ENCODE measurements around the gene PLXNA2.

PLXNA2 gene

DNA sequence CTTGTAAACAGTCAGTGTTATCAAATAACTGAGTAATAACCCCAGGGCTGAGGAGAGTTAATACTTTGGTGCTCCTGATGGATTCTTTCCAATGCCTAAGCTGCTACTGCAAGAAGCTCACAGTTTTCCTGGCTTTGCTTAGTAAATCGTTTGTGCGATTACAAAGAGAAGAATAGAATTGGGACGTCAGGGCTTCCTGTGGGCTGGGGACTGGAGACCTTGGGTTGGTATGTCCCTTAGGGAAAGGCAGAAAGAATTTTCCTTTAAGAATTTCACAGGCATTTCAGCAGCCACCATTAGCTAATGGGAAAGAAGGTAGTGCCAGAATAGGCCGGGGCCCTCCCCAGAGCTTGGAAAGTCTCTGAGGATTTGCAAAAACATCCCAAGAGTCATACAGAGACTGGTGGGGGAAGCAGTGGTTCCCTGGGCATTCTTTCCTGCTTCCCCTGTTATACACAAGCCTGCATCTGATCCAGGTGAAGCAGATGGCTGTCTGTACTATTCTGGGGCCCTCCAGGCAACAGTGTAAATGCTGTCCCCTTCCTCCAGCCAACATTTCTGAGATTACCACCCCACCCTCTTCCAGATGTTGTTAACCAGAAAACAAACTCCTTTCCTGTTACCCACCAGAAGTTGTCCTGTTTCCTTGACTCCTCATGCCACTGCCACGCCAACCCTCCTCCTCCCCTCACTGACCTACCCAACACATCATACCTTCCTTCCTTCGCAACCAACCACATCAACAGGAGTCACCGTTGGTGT lies 40.2 kb downstream of the PLXNA2 start:
- no peak for DNase-seq (ENCODE audit: low read depth)

GRCh38 chr1:208203127-208203847 lies 40.9 kb downstream of the PLXNA2 start:
- no peak for DNase-seq (ENCODE audit: low read depth)

DNA sequence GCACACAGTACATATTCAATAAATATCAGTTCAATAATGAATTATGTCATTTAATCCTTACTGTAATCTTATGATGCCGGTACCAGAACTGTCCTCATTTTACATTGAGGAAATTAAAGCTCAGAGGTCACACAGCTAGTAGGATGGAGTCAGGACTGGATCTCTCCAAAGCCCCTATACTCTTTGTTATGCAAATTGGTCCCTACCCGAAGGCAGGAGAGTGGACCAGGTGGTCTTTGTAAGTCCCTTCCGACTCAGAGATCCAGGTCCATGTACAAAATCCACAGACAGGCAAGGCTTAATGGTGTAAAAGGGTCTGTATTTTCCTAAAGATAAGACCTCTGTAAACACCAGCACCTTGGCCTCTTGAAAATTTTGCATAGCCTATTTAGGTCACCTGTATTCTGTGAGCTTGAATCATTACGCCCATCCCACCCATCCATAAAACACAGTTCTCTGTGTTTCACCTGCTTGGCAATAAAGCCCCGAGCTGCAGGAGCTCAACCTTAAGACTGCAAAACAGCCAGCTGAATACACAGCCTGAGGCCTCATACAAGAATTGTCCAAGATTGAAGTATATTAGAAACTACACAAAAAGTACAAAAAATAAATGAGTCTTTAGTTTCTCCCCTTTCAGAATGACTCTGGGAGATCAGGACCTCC lies 41.7 kb downstream of the PLXNA2 start:
- DNase-seq (ENCODE audit: low read depth) = no peak

GRCh38 chr1:208201229-208201628 lies 43.0 kb downstream of the PLXNA2 start:
- no peak for DNase-seq (ENCODE audit: low read depth)

GRCh38 chr1:208200116-208200515 lies 44.1 kb downstream of the PLXNA2 start:
- no peak for DNase-seq (ENCODE audit: low read depth)

DNA sequence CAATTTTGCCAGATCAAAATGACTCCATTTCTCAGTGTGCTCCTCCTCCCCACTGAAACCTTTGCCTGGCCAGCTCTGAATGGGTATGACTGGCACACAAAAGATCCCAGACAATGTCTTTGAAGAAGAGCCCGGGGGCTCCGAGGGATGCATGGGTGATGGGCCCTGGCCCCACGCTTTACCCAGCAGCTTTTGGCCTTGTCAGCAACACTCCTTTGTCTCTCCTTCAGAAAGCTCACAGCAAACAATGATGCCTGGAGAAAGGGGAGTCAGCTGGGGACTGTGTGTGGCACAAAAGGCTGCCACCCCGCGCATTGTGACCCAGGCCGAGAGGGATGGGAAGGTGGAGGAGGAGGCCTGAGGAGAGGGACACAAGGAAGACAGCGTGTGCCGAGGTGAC lies 45.9 kb downstream of the PLXNA2 start:
- DNase-seq (ENCODE audit: low read depth) = no peak

- no peak for DNase-seq (ENCODE audit: low read depth)
Measured at GRCh38 chr1:208194944-208195343, 49.2 kb downstream of the PLXNA2 start.

GRCh38 chr1:208192995-208193394 lies 51.2 kb downstream of the PLXNA2 start:
- no peak for DNase-seq (ENCODE audit: low read depth)

DNA sequence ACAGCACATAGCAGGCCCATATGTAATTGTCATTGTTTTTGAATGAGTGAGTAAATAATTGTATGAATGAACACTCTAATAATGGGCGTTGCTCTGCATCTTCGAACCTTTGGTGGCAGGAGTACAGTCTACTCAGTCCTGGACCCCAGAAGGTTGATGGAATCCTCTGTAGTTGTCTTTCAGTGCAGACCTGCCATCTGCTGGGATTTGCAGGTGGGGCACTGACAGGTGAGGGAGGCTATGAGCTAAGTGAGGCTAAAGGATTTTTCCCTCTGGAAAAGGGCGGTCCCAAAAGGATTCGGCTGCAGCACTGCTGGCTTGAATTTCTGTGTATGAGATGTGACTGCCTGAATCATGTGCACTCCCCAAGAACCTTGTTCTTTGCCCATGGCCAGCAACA lies 53.4 kb downstream of the PLXNA2 start:
- no peak for DNase-seq (ENCODE audit: low read depth)

DNA sequence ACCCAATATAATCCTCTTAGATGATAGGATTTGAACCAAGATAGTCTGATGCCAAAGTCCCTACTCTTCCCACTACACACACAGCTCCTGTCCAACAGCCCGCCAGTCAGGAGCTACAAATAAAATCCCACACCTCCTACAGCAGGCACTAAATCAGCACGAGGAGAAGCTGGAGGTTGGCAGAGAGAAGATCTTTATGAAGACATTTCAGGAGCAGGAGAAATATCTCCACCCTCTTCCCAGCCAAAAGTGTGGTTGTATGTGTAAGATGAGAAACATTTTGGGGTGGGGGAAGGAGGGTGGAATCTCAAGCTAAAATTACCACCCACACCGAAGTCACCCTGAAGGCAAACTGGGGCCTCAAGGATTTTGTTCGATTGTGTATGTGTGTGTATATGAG lies 54.5 kb downstream of the PLXNA2 start:
- no peak for DNase-seq (ENCODE audit: low read depth)

GRCh38 chr1:208189183-208189582 lies 55.0 kb downstream of the PLXNA2 start:
- DNase-seq (ENCODE audit: low read depth) = no peak

DNA sequence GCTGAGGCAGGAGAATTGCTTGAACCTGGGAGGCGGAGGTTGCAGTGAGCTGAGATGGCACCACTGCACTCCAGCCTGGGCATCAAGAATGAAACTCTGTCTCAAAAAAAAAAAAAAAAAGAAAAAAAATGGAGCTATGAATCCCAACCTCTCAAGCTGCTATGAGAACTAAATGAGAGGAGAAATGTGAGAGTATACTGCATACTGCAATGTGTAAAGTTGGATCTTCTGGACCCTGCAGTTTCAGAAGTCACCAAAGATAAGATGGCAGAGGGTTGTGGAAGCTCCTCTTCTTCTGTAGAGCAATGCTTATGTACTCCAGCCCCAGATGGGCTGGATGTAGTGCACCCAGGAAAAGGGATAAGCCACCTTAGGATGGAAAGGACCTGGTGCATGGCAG lies 55.6 kb downstream of the PLXNA2 start:
- no peak for DNase-seq (ENCODE audit: low read depth)

GRCh38 chr1:208187499-208188041 lies 56.6 kb downstream of the PLXNA2 start:
- no peak for DNase-seq (ENCODE audit: low read depth)

DNA sequence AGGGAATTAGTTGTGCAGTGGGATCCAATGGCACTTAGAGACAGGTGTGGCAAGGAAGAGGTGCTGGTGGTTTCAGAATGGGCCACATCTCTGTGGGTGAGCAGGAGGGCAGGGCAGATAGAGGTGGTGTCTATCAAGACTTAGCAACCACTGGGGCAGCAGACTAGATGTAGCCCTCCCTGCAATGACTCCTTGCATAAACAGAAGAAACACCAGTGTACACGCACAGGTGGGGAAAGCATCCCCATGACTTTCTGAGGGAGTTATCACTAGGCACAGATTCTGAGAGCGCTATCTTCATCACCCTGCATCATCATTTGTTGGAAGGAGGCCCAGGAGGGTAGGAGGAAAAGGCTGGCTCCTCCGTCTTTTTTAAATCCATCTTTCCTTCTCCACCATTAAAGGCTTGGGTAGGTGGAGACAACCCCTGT lies 58.4 kb downstream of the PLXNA2 start:
- no peak for DNase-seq (ENCODE audit: low read depth)

GRCh38 chr1:208184966-208185654 lies 59.1 kb downstream of the PLXNA2 start:
- DNase-seq (ENCODE audit: low read depth) = no peak

DNA sequence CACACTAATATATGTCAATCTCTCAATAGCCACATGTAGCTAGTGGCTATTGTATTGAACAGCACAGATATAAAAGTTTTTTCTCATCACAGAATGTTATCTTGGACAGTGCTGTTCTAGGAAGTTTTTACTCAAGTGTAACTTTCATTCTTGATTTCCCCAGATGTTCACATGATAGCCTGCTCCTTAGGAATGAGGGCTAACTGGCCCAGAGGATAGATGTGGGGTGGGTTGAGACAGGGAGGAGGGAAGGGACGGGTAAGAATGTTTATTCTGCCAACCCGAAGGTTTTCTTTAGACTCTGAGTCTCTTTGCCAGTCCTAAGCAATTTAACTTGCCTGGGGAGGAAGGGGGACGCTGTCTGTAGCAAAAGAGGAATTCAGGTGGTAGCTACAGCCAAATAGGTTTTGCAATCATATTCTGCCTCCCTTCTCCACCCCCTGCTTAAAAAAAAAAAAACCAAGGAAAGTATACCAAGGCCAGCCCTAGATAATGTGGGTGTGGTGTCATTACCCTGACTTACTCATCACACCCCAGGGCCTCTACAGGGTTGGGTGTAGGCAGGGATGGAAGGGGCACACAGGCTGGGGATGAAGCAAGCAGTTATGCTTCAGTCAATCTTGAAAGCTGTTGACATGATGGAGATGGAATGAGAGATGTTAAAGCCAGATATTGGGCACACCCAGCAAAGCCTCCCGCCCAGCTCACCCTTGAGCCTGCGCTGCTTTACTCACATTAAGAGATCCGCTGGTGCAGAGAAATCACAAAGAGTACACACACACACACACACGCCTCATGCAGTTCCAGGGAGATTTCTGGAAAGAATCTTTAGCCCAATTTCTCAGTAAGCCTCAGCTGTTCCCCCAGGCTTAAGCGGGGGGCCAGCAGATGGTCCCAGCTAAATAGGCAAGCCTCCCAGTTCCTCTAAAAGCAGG lies 59.9 kb downstream of the PLXNA2 start:
- DNase-seq (ENCODE audit: low read depth) = no peak

DNA sequence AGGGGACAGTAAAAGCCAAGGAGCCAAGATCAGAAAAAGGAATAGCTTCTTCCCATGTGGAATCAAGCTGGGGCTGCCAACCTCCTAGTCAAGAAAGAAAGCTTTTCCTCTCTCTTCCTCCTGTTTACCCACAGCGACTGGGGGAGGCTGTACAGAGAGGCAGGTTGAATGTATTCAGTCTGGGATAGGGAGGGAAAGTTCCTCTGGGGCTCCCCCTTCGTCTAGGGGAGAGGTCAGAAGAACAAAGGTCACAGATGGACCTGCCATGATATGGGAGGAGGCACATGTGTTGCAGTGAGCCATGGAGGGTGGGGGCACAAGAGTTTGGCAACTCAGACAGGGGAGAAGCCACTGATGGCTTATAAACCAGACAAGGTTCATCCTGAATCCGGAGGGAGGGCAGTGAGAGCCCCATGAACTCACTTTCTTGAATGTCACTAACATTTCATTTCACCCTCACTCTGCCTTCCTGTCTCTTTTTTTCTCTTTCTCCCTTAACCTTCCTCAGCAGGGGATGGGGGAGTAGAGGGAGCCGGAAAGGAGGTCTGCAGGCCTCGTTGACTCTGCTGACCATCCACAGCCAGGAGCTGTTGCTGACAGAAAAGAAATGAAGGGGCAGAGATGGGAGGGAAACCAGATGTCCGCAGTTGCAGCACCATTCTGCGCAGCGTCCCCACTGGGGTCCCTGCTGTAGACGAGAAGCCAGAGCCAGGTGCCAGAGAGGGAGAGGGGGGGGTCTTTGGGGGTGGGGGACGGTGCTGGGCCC lies 61.1 kb downstream of the PLXNA2 start:
- no peak for DNase-seq (ENCODE audit: low read depth)

- DNase-seq (ENCODE audit: low read depth) = no peak
Measured at GRCh38 chr1:208181364-208181763, 62.8 kb downstream of the PLXNA2 start.

DNA sequence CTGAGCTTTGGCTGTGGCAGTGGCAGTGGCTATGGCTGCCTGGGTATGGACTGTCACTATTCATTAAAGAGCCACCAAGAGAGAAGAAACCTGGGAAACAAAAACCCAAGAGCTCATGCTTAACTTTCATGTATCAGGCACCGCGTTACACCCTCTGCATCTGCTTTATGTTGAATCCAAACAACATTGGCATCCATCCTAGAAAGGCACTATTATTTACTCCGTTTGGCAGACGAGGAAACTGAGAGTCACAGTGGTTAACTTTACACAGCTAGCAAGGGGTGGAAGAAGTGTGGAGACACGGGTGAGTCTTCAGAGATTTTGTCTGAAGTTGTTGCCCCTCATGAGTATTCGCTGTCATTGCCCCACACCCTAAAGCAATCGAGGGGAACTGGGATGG lies 63.8 kb downstream of the PLXNA2 start:
- DNase-seq (ENCODE audit: low read depth) = no peak

DNA sequence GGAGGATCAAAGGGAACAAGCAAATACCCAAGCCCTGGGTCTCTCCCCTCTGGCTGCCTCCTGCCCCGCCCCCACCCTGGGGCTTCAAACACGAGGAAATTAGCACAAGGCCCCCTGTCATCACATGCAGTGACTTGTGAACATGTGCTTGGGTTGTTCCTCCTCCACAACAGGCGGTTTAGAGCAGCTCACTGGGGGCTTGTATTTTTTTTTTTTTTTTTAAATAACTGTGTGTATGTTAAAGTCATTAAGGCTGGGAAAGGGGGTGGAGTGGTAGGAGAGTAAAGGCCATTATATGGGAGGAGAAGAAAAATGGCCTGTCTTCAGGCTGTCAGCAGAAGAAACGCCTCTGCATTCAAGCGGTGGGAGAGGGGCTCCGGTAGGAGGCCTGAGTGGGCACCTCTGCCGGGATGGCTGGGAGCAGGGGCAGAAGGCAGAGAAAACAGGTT lies 64.2 kb downstream of the PLXNA2 start:
- no peak for DNase-seq (ENCODE audit: low read depth)
